Measurements from ENCODE around the gene NIN.
"Not testable (repeated sequence)": the region's sequence is repeated elsewhere in the genome, so short reads cannot be mapped to it uniquely, and the experiment has no call there.

NIN gene

DNA sequence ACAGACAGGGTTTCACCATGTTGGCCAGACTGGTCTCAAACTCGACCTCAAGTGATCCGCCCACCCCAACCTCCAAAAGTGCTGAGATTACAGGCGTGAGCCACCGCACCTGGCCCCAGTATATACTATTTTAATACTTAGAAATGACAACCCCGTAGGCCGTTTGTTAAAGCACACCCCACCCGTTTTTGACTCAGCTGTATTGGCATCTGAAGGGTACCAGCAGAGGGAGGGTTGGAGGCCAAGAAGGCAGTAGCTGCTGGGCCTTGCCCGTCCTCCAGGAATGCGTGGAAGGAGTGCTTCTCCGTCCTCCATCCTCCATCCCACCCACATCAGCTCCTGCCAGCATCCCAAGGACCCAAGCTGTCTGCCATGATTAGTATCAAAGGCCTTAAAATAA is 6.3 kb upstream of the NIN start:
- no peak for DNase-seq

GRCh38 chr14:50836515-50836914 is 5.6 kb upstream of the NIN start:
- no peak for DNase-seq

DNA sequence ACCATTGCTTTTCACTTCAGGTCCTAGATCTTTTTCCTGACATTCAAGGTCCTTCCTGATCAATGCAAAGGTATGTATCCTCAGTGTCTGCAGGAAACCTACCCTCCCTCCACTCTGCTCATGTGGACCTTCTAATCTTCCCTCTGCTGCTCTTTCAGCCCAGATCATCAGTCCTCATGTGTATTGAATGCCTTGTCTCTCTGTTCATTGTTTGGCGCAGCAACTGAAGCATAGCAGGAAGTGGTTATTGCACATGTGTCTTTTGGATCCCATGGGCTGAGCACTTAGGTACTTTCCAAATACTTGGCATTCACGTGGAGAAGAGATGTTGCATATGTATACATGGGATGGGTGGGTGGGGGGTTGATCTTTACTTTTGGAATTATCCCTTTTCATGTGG is 4.3 kb upstream of the NIN start:
- DNase-seq, result no peak

DNA sequence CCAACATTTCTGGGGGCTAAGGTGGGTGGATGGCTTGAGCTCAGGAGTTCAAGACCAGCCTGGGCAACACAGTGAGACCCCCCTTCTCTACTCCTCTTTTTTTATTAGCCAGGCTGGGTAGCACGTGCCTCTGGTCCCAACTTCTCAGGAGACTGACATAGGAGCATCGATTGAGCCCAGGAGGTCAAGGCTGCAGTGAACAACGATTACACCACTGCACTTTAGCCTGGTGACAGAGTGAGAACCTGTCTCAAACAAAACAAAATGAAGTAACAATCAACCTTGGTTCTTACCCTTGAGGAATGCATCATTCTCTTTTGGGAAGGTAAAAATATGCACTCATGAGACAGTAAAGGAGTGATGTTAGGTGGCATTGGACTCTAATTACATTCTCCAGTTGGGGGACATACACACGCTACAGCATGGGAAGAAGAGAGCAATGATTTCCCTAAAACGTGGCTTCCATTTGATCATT is 3.9 kb upstream of the NIN start:
- no peak for DNase-seq

- DNase-seq, result no peak
Observed at GRCh38 chr14:50832935-50833630, 2.1 kb upstream of the NIN start.

- no peak for DNase-seq
Observed at GRCh38 chr14:50831726-50832168, 785 bp upstream of the NIN start.

DNA sequence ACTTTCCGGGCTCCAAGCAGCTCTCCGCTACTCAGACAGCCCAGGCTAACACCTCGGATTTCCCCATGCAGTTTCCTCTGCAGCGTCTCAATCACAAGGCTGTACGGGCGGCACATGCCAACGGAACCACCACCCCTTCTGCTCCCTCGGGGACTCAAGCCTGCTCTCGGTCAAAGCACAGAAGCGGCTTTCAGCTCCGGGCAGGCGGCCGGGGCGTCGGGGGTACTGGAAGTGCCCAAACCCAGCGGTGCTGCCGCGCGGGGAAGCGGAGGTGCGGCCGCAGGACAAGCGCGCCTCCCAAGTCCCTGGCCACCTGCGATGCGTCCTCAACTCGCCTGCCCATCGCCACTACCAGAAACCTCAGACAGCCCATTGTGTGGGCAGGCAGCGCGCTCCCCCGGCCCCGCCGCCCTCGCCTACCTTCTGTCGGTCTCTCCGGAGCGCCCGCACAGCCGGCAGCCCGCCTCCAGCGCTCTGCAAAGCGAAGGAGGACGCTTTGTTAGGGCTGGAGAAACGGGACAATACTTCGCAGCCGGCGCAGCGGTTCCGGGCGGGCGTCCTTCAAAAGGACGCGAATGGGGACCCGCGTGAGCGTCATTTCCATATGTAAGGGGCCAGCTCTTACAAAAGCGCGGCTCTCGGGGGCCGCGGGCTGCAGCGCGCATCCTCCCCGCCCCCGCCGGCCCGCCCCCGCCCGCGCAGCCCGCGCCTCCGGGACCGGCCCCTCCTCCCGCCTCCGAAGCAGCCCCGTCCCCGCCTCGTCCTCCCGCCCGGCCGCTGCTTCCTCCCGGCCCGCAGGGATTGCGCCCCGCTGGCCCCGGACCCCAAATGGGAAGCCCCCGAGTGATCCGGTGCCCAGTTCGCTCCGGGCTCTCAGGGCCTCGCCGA is 674 bp downstream of the NIN start:
- DNase-seq, result peak; percentile 25

GRCh38 chr14:50829489-50830043 is 1.4 kb downstream of the NIN start:
- no peak for DNase-seq

GRCh38 chr14:50828721-50829488 is 2.1 kb downstream of the NIN start:
- no peak for DNase-seq

GRCh38 chr14:50826681-50827080 is 4.3 kb downstream of the NIN start:
- no peak for DNase-seq

DNA sequence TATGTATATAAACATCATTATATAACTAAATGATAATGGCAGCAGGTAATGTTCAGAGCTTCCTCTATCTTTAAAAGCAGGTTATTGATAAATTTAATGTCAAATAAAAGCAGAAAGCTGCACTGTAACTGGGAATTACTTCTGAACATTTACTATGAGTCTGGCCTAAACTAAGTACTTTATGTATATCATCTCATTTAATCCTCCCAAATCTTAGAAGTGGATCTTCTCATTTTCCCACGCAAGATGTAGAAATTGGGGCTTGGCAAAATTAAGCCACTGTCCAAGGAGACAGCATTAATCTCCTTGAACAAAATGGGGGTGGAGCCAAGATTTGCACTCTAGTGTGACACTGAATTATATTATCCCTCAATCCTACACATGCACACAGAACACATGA is 5.7 kb downstream of the NIN start:
- DNase-seq, result no peak

DNA sequence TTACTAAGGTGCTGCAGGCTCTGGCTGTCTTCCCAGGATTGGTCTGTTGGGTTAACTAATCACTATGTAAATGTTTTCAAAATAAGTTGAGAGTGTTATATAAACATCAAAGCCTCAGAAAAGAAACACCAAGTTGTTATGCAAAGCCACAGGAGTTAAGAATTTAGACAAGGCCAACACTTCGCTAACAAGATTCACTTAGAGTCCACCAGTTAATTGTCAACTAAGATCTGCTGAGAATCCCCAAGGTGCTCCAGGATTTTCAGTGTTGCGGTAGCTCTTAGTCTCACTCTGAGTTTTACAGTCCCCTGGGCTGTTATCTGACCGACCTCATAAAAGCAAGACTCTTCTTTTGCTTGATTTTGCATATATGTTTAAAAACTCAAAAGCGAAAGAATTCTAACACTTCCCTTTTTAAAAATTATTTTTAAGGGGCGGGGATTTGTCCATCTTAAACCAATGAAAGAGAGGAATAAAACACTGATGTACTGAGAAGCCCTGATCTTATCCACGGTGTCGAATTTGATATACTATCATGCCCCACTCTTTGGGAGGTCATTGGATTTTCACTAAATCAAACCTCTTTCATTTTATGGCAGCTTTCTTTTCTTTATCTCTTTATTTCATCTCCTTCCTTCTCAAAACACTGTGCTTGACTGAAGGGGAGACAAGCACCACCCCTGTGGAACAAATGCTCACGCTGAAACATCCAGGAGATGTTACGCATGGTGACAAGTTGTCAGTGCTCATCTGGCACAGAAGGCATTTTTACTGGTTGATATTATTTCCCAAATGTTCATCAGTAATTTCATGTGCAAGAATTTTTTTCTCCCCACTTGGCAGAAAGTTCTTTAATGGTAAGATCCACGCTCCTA is 7.0 kb downstream of the NIN start:
- no peak for DNase-seq

DNA sequence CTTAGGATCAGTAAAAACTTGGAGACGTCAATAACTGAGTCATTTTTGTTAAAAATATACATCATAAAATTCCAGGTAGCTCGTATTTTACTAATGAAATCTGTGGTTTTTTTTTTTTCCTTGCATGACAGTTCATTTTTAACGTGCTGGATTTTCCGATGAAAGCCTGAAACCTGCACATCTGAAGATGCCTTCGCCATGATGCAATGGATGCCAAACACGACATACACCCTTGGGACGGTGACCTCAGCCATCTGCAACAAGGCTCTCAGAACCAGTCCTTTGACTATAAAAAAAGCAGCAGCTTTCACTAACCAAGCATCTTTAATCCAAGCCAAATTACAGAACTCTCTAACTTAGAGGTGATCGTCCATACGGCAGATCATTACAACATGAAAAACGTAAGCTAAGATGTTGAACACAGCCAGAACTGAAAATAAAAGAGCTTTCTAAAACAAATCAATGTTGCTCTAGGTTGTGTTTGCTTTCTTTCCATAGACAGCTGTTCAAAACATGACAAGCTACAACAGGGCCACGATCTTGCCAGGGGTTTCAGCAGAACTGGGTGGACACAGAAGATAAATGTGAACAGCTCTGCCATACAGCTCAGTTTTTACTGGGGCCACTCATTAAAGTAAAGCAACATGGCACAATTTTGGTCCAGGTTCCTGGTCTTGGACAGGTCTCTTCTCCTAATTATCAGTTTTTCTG is 7.8 kb downstream of the NIN start:
- DNase-seq, result no peak

GRCh38 chr14:50822501-50823042 is 8.4 kb downstream of the NIN start:
- no peak for DNase-seq

GRCh38 chr14:50821510-50822464 is 9.2 kb downstream of the NIN start:
- no peak for DNase-seq

DNA sequence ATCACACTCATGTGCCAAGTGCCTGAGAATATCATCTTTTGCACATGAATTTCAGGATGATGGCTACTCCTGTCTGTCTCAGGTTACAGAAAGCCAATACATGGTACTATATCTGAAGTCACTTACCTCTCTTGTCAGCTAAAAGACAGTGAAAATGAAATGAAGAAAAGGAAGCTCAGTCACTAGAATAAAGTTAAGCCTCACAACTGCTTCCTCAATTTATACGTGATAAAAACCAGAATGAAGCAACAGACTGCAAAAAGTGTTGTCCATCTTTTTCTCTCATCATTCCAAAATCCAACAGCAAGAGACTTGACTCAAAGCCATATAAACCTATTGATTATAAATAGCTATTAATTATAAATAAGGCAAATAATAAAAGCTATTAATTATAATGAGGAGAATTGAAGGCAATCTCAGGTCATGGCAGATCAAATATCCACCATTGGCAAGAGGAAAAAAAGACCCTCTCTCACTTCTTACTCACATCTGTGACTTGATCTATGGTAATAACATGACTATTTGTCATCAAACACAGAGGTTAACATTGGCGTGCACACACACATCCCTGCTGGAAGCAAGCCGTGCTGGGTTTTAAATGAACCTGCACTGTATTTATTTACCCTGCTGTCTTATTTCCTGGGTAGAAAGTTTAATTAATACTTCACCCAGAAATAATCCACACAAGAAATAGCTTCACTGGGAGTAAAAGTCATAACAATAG is 10.0 kb downstream of the NIN start:
- no peak for DNase-seq

GRCh38 chr14:50819303-50819702 is 11.7 kb downstream of the NIN start:
- not testable (repeated sequence) for DNase-seq

DNA sequence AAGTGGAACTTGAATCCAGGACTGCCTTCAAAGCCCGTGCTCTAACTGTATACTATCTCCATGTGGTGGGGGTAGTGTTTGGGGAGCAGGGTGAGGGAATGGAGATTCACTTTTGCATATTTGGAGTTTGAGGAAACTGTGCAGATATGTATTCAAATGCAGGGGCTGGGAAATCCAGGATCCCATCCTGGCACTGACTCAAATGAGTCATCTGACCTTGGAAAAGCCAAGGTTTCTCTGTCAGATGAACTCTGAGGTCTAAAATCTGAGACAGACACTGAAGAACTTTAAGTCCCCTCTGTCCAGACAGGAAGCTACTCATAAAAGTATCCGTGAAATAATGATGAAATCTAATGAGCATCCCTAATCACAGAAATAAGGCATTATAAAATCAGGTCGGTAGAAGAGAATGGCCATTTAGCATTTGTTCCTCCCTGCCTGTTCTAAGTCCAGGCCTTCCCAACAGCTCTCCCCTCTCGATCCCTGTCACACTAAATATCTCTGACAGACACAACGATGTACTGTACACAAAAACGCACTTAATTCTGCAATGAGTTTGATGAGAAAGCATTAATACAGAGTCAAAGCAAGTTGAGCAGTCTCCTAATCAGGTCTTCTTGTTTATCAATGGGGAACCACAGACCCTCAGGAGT is 14.4 kb downstream of the NIN start:
- DNase-seq, result no peak

- DNase-seq, result not testable (repeated sequence)
Observed at GRCh38 chr14:50815526-50815925, 15.4 kb downstream of the NIN start.
